GM19351 (cell line): ENCODE data around the gene KIF23.
"Not testable (repeated sequence)": the region's sequence is repeated elsewhere in the genome, so short reads cannot be mapped to it uniquely, and the experiment has no call there.

Experiments
- ATAC-seq: cut with Tn5 transposase; IDR thresholded peaks from one replicate; pipeline ENCODE4 v1.9.1; 2021; ENCODE audit warnings: mild to moderate bottlenecking, moderate library complexity; ENCODE audit not compliant: unreplicated experiment

Gene KIF23

GRCh38 chr15:69413822-69414700 lies at the start of gene KIF23:
TSS of gene KIF23 (plus strand) at chr15:69414349. CDS start at chr15:69414466, 117 bp downstream.
- ATAC-seq: peak; percentile 97

- ATAC-seq: no peak
These were observed 46.9 kb upstream of the KIF23 start for GRCh38 chr15:69367236-69367635.

GRCh38 chr15:69369631-69370030 lies 44.5 kb upstream of the KIF23 start:
- no peak for ATAC-seq

- no peak for ATAC-seq
These were observed 40.7 kb upstream of the KIF23 start for GRCh38 chr15:69373406-69373805.

GRCh38 chr15:69375151-69375790 lies 38.9 kb upstream of the KIF23 start:
- ATAC-seq: no peak

GRCh38 chr15:69377216-69377970 lies 36.8 kb upstream of the KIF23 start:
- no peak for ATAC-seq

- no peak for ATAC-seq
These were observed 33.9 kb upstream of the KIF23 start for GRCh38 chr15:69380100-69380725.

- no peak for ATAC-seq
These were observed 33.4 kb upstream of the KIF23 start for GRCh38 chr15:69380726-69381105.

- not testable (repeated sequence) for ATAC-seq
These were observed 32.0 kb upstream of the KIF23 start for GRCh38 chr15:69382176-69382575.

- ATAC-seq: not testable (repeated sequence)
These were observed 30.1 kb upstream of the KIF23 start for GRCh38 chr15:69384066-69384465.

GRCh38 chr15:69384626-69385598 lies 29.2 kb upstream of the KIF23 start:
- no peak for ATAC-seq

GRCh38 chr15:69385831-69386230 lies 28.3 kb upstream of the KIF23 start:
- no peak for ATAC-seq

GRCh38 chr15:69386284-69386683 lies 27.9 kb upstream of the KIF23 start:
- no peak for ATAC-seq

- ATAC-seq: no peak
These were observed 25.9 kb upstream of the KIF23 start for GRCh38 chr15:69388260-69388705.

- no peak for ATAC-seq
These were observed 24.7 kb upstream of the KIF23 start for GRCh38 chr15:69389426-69389825.

GRCh38 chr15:69390575-69390974 lies 23.6 kb upstream of the KIF23 start:
- ATAC-seq: no peak

GRCh38 chr15:69391046-69391757 lies 22.9 kb upstream of the KIF23 start:
- ATAC-seq: no peak

GRCh38 chr15:69392352-69392751 lies 21.8 kb upstream of the KIF23 start:
- no peak for ATAC-seq

GRCh38 chr15:69393831-69394491 lies 20.2 kb upstream of the KIF23 start:
- no peak for ATAC-seq
